Measurements from ENCODE around the gene TUBB2A.

The TUBB2A gene

GRCh38 chr6:3117912-3118352, 39.4 kb downstream of the TUBB2A start:
- no peak for DNase-seq

GRCh38 chr6:3114377-3114776, 43.0 kb downstream of the TUBB2A start:
- DNase-seq, result no peak

GRCh38 chr6:3109761-3110160, 47.6 kb downstream of the TUBB2A start:
- DNase-seq, result no peak

GRCh38 chr6:3108746-3109414, 48.5 kb downstream of the TUBB2A start:
- no peak for DNase-seq
